K562 (cell line): ENCODE data around the gene POLD4. TPM values are rescaled to one million over a fixed set of nuclear protein-coding genes. Genes with fewer than 3 reads are reported as not detected.
A peak's percentile ranks its signal among the peaks of the same experiment; 100 is the strongest.

Source experiments
- ATAC-seq: fragments of 200-7000 bp; cut with Tn5 transposase; 3 replicates; pipeline ENCODE4 v1.9.1; 2020; ENCODE audit warnings: moderate library complexity
- BruUV-seq: library from RNA; stranded (reverse); fragments of 400-500 nt; replicated peaks from 2 replicates; lab custom pipeline; 2021; lab: Mats Ljungman, UMichigan
- CTCF ChIA-PET: fragments of 300-600 bp; formaldehyde crosslinking; extraction: SDS; loops from one replicate; lab custom pipeline; 2021; ENCODE audit warnings: low intra/inter-chr PET ratio; lab: Yijun Ruan, JAX
- POLR2A ChIA-PET: fragments of 300-600, 350-650 bp; sonication (Branson Sonifier 250); formaldehyde crosslinking; extraction: SDS; loops from one replicate; lab custom pipeline; 2021; ENCODE audit warnings: antibody characterized with exemption, inconsistent platforms; lab: Yijun Ruan, JAX
- DNase-seq, 4 experiments: peaks; one replicate each; pipeline versions ENCODE4 v3.0.0 to v3.0.0-alpha.2; 2011 to 2018; ENCODE audit warnings: low spot score in 3 of 4, mixed read lengths in 3 of 4; ENCODE audit errors: extremely low read depth in 1 of 4
- FAIRE-seq: peaks from 2 replicates; lab custom pipeline; 2011; peaks lifted over from hg19 to GRCh38; lab: Jason Lieb, UNC
- H2AFZ ChIP-seq: 2 replicates; pipeline ENCODE4 v1.6.0; 2011; ENCODE audit warnings: low read depth, low read length, control low read depth, inconsistent platforms
- H3K27ac ChIP-seq: fragments of 200-600 bp; 3 replicates; pipeline ENCODE4 v1.8.0; 2011; ENCODE audit warnings: low read depth, mild to moderate bottlenecking, control low read depth, inconsistent platforms, low read length, moderate library complexity, mixed read lengths; ENCODE audit errors: extremely low read depth
- H3K27me3 ChIP-seq, 2 experiments: fragments of 300-600 bp in 1 of 2; 2 replicates in 1 of 2; 3 replicates in 1 of 2; pipeline versions ENCODE4 v1.6.0 to v1.8.0; 2011; ENCODE audit warnings: inconsistent platforms in 2 of 2, low read length in 2 of 2, mild to moderate bottlenecking in 1 of 2, mixed read lengths in 1 of 2, moderate library complexity in 1 of 2; ENCODE audit not compliant: control insufficient read depth in 2 of 2, insufficient read depth in 2 of 2
- H3K36me3 ChIP-seq: fragments of 300-600 bp; 3 replicates; pipeline ENCODE4 v1.8.0; 2011; ENCODE audit warnings: mild to moderate bottlenecking, low read length, inconsistent platforms; ENCODE audit not compliant: control insufficient read depth, insufficient read depth
- H3K4me1 ChIP-seq, 2 experiments: fragments of 200-600 bp in 1 of 2; replicated peaks in 1 of 2; 2 replicates in 1 of 2; 3 replicates in 1 of 2; pipeline versions ENCODE4 v1.5.1 to v1.8.0; 2011; ENCODE audit warnings: inconsistent platforms in 2 of 2, low read length in 2 of 2, mild to moderate bottlenecking in 1 of 2, mixed read lengths in 1 of 2, moderate library complexity in 1 of 2; ENCODE audit not compliant: control insufficient read depth in 2 of 2, insufficient read depth in 2 of 2
- H3K4me2 ChIP-seq: 2 replicates; pipeline ENCODE4 v1.6.1; 2011; ENCODE audit warnings: low read length, control low read depth, inconsistent platforms, mixed read lengths; ENCODE audit not compliant: insufficient read depth
- H3K4me3 ChIP-seq: fragments of 200-600 bp; sonication (generic), shearing (Covaris generic); 2 replicates; pipeline ENCODE4 v1.5.1; 2016; ENCODE audit warnings: control low read depth, inconsistent platforms
- H3K79me2 ChIP-seq: fragments of 200-600 bp; 3 replicates; pipeline ENCODE4 v1.8.0; 2011; ENCODE audit warnings: low read length, inconsistent platforms; ENCODE audit not compliant: control insufficient read depth, insufficient read depth
- H3K9ac ChIP-seq, 2 experiments: 2 replicates each; pipeline versions ENCODE4 v1.6.0 to v1.6.1; 2011; ENCODE audit warnings: low read depth in 2 of 2, low read length in 2 of 2, control low read depth in 1 of 2, inconsistent platforms in 1 of 2, mild to moderate bottlenecking in 1 of 2, mixed read lengths in 1 of 2; ENCODE audit not compliant: insufficient read depth in 1 of 2
- H3K9me1 ChIP-seq: one replicate; pipeline ENCODE4 v1.6.0; 2011; ENCODE audit warnings: inconsistent platforms, mild to moderate bottlenecking, low read length, moderate library complexity; ENCODE audit not compliant: control insufficient read depth, insufficient read depth
- H3K9me3 ChIP-seq: replicated peaks from 2 replicates; pipeline ENCODE4 v1.5.1; 2011; ENCODE audit warnings: low read depth, low read length, inconsistent platforms; ENCODE audit not compliant: control insufficient read depth, insufficient read depth
- H4K20me1 ChIP-seq: replicated peaks from 2 replicates; pipeline ENCODE4 v1.6.1; 2011; ENCODE audit warnings: low read length, inconsistent platforms, mixed read lengths; ENCODE audit not compliant: control insufficient read depth, insufficient read depth
- CCNT2 ChIP-seq: IDR thresholded peaks from 2 replicates; pipeline ENCODE4 v1.6.1; 2011; ENCODE audit warnings: borderline replicate concordance, low read depth, mild to moderate bottlenecking, moderate library complexity, mixed read lengths, low read length; ENCODE audit not compliant: insufficient read length; ENCODE audit errors: extremely low read depth
- ESRRA ChIP-seq: fragments of 450-650 bp; IDR thresholded peaks from 2 replicates; pipeline ENCODE4 v1.6.1; 2014; ENCODE audit warnings: low read depth, mild to moderate bottlenecking, moderate library complexity, borderline replicate concordance
- HMGXB4 ChIP-seq: sonication (generic); formaldehyde crosslinking; IDR thresholded peaks from 2 replicates; pipeline ENCODE4 v1.8.1; 2023; ENCODE audit warnings: mild to moderate bottlenecking, missing genetic modification reagents
- HNRNPL ChIP-seq: fragments of 200-400 bp; formaldehyde crosslinking; IDR thresholded peaks from 2 replicates; pipeline ENCODE4 v1.6.1; 2017; ENCODE audit warnings: low read depth, mild to moderate bottlenecking, low read length
- KAT7 ChIP-seq: sonication (generic); formaldehyde crosslinking; IDR thresholded peaks from 2 replicates; pipeline ENCODE4 v1.8.0; 2022; ENCODE audit warnings: missing genetic modification reagents, mild to moderate bottlenecking, borderline replicate concordance
- KLF10 ChIP-seq: fragments of 250-450 bp; sonication (Bioruptor Pico); IDR thresholded peaks from 2 replicates; pipeline ENCODE4 v1.6.1; 2021; ENCODE audit warnings: matching md5 sums
- POLR2AphosphoS5 ChIP-seq: IDR thresholded peaks from 2 replicates; pipeline ENCODE4 v1.6.1; 2011; ENCODE audit warnings: mild to moderate bottlenecking, low read depth, low read length, moderate library complexity; ENCODE audit not compliant: control insufficient read depth, insufficient read depth
- RHOXF2B ChIP-seq: fragments of 250-450 bp; sonication (Bioruptor Pico); conservative IDR thresholded peaks from 2 replicates; pipeline ENCODE4 v1.5.1; 2021
- SFPQ ChIP-seq: fragments of 200-400 bp; formaldehyde crosslinking; IDR thresholded peaks from 2 replicates; pipeline ENCODE4 v1.6.1; 2017; ENCODE audit warnings: mild to moderate bottlenecking, low read depth, low read length, moderate library complexity
- SMAD4 ChIP-seq: fragments of 250-450 bp; sonication (Bioruptor Pico); conservative IDR thresholded peaks from 2 replicates; pipeline ENCODE4 v1.8.0; 2021; ENCODE audit warnings: inconsistent platforms, mild to moderate bottlenecking, moderate library complexity
- SMARCE1 ChIP-seq: fragments of 450-650 bp; IDR thresholded peaks from 2 replicates; pipeline ENCODE4 v1.7.1; 2016; ENCODE audit warnings: mild to moderate bottlenecking
- STAT5A ChIP-seq: IDR thresholded peaks from 2 replicates; pipeline ENCODE4 v1.6.1; 2012; ENCODE audit warnings: low read length, inconsistent platforms, borderline replicate concordance
- TFAM ChIP-seq: fragments of 250-450 bp; sonication (Bioruptor Pico); conservative IDR thresholded peaks from 2 replicates; pipeline ENCODE4 v1.5.0; 2021; ENCODE audit warnings: mild to moderate bottlenecking, moderate library complexity
- U2AF1 ChIP-seq: fragments of 200-400 bp; formaldehyde crosslinking; optimal IDR thresholded peaks from 2 replicates; pipeline ENCODE3; 2017; ENCODE audit warnings: mild to moderate bottlenecking, low read depth, low read length, moderate library complexity
- ZNF174 ChIP-seq: fragments of 250-450 bp; sonication (Bioruptor Pico); IDR thresholded peaks from 2 replicates; pipeline ENCODE4 v1.4.0; 2020; ENCODE audit warnings: mild to moderate bottlenecking
- WGBS: fragments of 100-300 bp; shearing (Covaris generic); methylation state at CpG from one replicate; pipeline ENCODE4 v1.1.6; 2016; ENCODE audit warnings: low coverage, mixed read lengths; ENCODE audit not compliant: insufficient coverage; ENCODE audit errors: missing lambda C conversion rate; 5-methylcytosine and 5-hydroxymethylcytosine counted together
- in situ Hi-C: fragments of 300-500 bp; cut with MboI; formaldehyde crosslinking; loops from 4 replicates; pipeline ENCODE4 v1.15.0; 2018; ENCODE audit warnings: inconsistent platforms, mixed read lengths
- intact Hi-C: fragments of 100-400 bp; cut with micrococcal nuclease; formaldehyde crosslinking; loops from 2 replicates; pipeline ENCODE4 v1.14.2; 2022
- polyA plus RNA-seq, 8 experiments: library from polyadenylated mRNA; depleted of rRNA in 4 of 8; stranded (reverse) in 5 of 8; unstranded in 3 of 8; fragments of >200 nt; fragmentation: Nextera tagmentation in 2 of 8; fragmentation: Illumina TruSeq in 1 of 8; extraction: Ambion mirVana in 2 of 8; extraction: Trizol in 1 of 8; gene quantifications; 2 replicates each; pipeline versions ENCODE4 v1.2.1 to v1.2.3, GENCODE V29; 2011 to 2014; ENCODE audit warnings: inconsistent platforms in 1 of 8, missing spikeins in 1 of 8
- total RNA-seq, 7 experiments: library from RNA; depleted of rRNA in 6 of 7; stranded (reverse); fragments of >200 nt in 6 of 7; fragmentation: Illumina TruSeq in 2 of 7; extraction: Trizol in 2 of 7; gene quantifications; 2 replicates each; pipeline versions ENCODE4 v1.2.1 to v1.2.3, GENCODE V29; 2011 to 2021; ENCODE audit warnings: low replicate concordance in 1 of 7
- TF ChIP-seq, protein P1 (sequence below): fragments of 450-650 bp; IDR thresholded peaks from 2 replicates; pipeline ENCODE4 v1.6.1; 2016; ENCODE audit warnings: antibody characterized with exemption

The POLD4 gene
- total and polyA plus RNA-seq, 9 of the 15 experiments (the other 6 are each of a cell fraction or from before 2014, with no cell fraction given), result 5.8 to 64.5 (median 18.3) TPM

DNA sequence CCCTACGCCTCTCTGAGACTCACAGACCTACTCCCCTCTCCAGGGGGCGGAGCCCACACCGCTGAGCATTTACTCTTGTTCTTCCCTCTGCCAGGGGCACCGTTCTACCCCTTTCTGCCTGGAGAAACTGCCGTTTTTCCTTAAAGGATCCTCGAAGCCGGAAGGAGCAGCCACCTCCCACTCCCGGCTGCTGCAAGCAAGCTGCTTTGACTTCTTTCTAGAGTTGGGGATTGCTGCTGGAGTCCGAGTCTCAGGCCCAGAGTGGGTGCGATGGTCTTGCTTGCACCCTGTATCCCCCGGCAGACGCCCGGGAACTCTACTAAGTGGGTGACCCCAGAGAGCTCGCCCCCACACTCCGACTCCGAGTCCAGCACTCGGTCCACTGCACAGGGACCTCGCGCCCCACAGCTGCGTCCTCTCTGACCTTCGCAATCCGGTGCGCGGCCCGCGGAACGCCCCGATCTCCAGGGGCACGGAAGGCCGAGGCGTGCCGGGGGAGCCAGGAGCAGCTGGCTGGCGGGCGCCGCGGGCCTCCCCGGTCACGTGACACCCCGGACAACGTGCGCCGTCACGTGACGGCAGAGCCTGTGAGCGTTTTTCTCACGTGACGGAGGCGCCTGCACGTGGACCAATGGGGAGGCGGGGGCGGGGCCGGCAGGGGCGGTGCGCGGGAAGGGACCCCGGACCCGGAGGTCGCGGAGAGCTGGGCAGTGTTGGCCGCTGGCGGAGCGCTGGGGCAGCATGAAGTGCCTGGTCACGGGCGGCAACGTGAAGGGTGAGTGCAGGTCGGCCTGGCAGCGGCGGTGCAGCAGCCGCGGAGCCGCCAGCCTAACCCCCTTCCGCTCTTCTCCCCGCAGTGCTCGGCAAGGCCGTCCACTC lies 38.2 kb upstream of the POLD4 start, which contains the start of gene RAD9A:
TSS of gene RAD9A (plus strand) at position 683 of the 879 bp plus-strand sequence. CDS start at position 742, 59 bp downstream.
- intact Hi-C loops, result no loop called here
- in situ Hi-C loops, result no loop called here
- TSS peak; percentile 82 for BruUV-seq
- peak; percentile 65 for FAIRE-seq
- ChIA-PET CTCF (no interaction called here), POLR2A (interaction anchor here (0.6 to 2.4 kb wide), 8 partner anchors 10 to 1645 kb away, joined by 3 to 14 read pairs (median 3); partner anchors contain the start of genes POLD4 and PPP1CA)
- Histone ChIP-seq H3K9ac (peak within 1 kb of the TSS; percentile 83 to 100), H2AFZ (peak within 1 kb of the TSS; percentile 90), H3K27ac (peak within 1 kb of the TSS; percentile 82), H3K9me3 (no peaks in the 10 kb centered on the region), H3K27me3 (no peaks in the 10 kb centered on the region), H3K4me1 (peaks cover 7 to 70% of the 10 kb centered on the region in 2 experiments; a peak in 4 of 5 replicates), H3K4me2 (peak within 1 kb of the TSS; percentile 91), H3K9me1 (peaks cover 3% of the 10 kb centered on the region), H3K36me3 (peaks cover 29% of the 10 kb centered on the region; the same call in 2 of the 3 replicates), H3K4me3 (peak within 1 kb of the TSS; percentile 73), H4K20me1 (no peaks in the 10 kb centered on the region; the same call in 1 of the 2 replicates), H3K79me2 (peaks cover 25% of the 10 kb centered on the region)
- peak; percentile 97 to 98 (median 98) for DNase-seq
- ATAC-seq, result peak; percentile 83
- under 1% methylated on average over 40 of the region's 75 CpGs for WGBS
- TF ChIP-seq ZNF174 (CRISPR knock-in tag), result no peak
- no peak; the same call in 1 of the 2 replicates for TF ChIP-seq RHOXF2B (CRISPR knock-in tag)
- TF ChIP-seq ESRRA, result peak; percentile 77
- no peak for TF ChIP-seq KLF10
- TF ChIP-seq U2AF1, result no peak
- TF ChIP-seq POLR2AphosphoS5, result no peak
- no peak for TF ChIP-seq SMARCE1
- peak; percentile 83 for TF ChIP-seq SMAD4 (CRISPR knock-in tag)
- peak; percentile 67; the same call in 1 of the 2 replicates for TF ChIP-seq HNRNPL
- TF ChIP-seq STAT5A, result no peak
- no peak for TF ChIP-seq SFPQ
- peak; percentile 95 for TF ChIP-seq CCNT2
- no peak; the same call in 1 of the 2 replicates for TF ChIP-seq HMGXB4 (CRISPR knock-in tag)
- TF ChIP-seq TFAM, result no peak
- TF ChIP-seq KAT7, result peak; percentile 82
- TF ChIP-seq, protein P1, sequence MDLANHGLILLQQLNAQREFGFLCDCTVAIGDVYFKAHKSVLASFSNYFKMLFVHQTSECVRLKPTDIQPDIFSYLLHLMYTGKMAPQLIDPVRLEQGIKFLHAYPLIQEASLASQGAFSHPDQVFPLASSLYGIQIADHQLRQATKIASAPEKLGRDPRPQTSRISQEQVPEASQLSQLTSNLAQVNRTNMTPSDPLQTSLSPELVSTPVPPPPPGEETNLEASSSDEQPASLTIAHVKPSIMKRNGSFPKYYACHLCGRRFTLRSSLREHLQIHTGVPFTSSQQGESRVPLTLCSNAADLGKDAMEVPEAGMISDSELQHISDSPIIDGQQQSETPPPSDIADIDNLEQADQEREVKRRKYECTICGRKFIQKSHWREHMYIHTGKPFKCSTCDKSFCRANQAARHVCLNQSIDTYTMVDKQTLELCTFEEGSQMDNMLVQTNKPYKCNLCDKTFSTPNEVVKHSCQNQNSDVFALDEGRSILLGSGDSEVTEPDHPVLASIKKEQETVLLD, result no peak
